AG09319 (cell line): ENCODE measurements around the gene BRIX1.
"Not testable (repeated sequence)": the region's sequence is repeated elsewhere in the genome, so short reads cannot be mapped to it uniquely, and the experiment has no call there.

Experiments
- DNase-seq: peaks from one replicate; pipeline ENCODE4 v3.0.0-alpha.2; 2010; ENCODE audit warnings: low read depth; ENCODE audit errors: extremely low read depth
- TF ChIP-seq, protein P1 (sequence below): IDR thresholded peaks from 2 replicates; pipeline ENCODE4 v1.5.1; 2011; ENCODE audit warnings: low read depth, mild to moderate bottlenecking, inconsistent platforms, low read length, moderate library complexity

BRIX1 gene

DNA sequence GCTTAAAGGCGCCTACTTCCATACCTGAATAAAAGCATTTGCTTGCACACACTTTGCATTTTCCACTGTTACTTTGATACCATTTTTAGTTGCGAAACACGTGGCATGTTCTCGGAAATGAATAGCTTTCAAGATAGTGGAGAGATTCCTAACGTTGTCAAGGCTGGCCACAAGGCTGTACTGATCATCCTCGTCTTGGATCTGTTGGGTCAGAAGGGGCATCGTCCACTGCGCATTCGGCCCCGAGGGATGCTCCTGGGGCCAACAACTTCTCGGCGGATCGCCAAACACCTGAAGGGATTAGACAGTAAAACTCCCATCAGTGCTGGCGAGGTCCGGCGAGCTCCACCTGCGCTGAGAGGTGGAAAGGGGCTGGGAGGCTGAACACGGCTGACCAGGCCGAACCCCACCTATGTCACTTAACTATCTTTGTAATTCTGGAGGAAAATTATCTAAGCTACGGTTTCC lies 806 bp upstream of the BRIX1 start:
- no peak for DNase-seq
- TF ChIP-seq, protein P1, sequence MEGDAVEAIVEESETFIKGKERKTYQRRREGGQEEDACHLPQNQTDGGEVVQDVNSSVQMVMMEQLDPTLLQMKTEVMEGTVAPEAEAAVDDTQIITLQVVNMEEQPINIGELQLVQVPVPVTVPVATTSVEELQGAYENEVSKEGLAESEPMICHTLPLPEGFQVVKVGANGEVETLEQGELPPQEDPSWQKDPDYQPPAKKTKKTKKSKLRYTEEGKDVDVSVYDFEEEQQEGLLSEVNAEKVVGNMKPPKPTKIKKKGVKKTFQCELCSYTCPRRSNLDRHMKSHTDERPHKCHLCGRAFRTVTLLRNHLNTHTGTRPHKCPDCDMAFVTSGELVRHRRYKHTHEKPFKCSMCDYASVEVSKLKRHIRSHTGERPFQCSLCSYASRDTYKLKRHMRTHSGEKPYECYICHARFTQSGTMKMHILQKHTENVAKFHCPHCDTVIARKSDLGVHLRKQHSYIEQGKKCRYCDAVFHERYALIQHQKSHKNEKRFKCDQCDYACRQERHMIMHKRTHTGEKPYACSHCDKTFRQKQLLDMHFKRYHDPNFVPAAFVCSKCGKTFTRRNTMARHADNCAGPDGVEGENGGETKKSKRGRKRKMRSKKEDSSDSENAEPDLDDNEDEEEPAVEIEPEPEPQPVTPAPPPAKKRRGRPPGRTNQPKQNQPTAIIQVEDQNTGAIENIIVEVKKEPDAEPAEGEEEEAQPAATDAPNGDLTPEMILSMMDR: no peak; the same call in 1 of the 2 replicates

DNA sequence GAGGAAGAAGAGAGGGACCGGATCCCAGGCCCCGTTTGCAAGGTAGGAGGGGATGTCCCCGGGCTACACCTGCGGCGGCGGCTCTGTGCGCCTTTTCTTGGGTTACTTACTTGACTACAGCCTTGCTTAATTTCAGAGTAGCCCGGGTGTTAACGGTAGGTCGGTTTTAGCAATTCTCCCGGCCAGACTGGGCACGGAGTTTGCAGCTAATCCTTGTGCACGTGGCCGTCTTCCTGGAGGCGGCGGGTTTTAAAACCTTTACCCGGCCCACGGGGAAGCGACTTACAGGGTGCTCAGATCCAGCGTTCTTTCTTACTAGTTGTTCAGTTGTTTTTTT lies 313 bp downstream of the BRIX1 start:
- DNase-seq: no peak
- TF ChIP-seq, protein P1: no peak

DNA sequence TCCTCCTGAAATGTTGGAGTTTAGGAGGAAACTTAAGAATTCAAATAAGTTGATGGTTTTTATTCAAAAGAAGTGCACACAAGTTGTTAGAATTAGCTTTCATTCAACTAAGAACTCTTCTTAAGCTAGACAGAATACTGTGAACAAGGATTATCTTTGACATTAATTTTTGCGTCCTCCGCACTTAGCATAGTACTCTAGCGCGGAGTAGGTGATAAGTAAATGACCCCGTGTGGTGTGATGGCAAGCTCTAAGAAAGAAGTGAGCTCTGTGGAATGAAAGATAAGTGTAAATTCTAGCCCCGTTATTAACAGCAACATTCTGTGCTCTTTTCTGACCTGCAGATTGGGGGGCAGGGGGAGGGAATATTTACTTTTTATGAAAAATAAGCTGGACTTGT lies 1.0 kb downstream of the BRIX1 start:
- TF ChIP-seq, protein P1: no peak
- no peak for DNase-seq

DNA sequence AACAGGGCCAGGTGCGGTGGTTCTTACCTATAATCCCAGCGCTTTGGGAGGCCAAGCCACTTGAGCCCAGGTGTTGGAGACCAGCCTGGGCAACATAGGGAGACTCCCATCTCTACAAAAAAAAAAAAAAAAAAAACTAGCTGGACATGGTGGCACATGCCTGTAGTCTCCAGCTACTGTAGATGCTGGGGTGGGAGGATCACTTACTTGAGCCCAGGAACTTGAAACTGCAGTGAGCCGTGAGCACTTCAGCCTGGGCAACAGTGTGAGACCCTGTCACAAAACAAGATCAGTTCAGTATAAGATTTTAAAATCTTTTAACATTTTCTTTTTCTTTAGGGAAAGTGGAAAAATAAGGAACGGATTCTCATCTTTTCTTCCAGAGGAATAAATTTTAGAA lies 2.5 kb downstream of the BRIX1 start:
- no peak for DNase-seq
- TF ChIP-seq, protein P1: no peak

DNA sequence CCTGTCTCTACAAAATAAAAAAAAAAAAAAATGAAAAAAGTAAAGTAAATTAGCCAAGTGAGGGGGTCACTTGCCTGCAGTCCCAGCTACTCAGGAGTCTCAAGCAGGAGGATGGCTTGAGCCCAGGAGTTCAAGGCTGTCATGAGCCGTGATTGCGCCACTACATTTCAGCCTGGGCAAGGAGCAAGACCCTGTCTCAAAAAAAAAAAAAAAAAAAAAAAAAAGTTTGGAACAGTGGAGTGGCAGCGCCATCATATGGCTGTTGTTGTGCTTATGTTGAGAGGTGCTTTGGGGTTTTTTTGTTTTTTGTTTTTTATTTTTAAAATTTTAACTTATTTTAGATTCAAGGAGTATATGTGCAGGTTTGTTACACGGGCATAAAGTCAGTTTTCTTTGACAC lies 3.6 kb downstream of the BRIX1 start:
- TF ChIP-seq, protein P1: no peak; the same call in 1 of the 2 replicates
- no peak for DNase-seq

DNA sequence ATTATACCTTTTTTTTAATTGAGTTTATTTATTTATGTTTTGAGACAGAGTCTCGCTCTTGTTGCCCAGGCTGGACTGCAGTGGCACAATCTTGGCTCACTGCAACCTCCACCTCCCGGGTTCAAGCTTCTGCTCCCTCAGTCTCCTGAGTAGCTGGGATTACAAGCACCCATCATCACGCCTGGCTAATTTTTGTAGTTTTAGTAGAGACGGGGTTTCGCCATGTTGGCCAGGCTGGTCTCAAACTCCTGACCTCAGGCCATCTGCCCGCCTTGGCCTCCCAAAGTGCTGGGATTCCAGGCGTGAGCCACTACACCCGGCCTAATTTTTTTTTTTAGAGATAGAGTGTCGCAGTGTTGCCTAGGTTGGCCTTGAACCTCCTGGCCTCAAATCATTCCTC lies 7.7 kb downstream of the BRIX1 start:
- not testable (repeated sequence) for DNase-seq

DNA sequence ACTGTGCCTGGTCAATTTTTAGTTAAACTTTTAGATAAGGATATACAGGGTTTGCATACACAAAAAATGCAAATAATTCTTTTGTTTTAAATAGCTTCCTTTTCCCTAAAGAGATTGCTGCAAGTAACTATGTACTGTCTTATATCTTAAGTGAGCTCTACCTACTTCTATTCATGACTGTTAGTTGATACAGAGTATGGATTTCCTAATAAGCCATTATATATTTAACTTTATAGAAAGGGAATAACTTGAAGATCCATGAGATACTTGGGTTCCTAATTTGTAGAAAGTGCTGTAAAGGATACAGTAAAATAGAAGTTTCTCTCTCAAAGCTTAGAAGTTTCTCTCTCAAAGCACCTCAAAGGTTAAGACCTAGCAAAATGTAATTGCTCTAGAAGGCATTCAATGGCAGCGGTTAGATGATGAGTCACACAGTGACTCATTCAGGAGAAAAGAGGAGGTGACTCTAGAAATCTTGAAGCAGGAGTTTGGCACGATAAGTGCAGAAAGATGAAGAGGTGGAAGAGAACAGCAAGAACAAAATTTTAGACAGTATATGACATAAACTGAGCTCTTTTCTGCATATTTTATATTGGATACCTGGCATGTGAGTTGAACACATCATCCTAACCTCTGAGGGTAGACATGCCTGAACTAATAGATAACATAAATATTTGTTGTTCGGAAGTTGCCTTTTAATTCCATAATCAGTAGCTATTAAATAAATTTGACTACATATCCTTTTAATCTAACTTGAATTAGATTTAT lies 8.4 kb downstream of the BRIX1 start:
- DNase-seq: peak; percentile 35
- TF ChIP-seq, protein P1: no peak

DNA sequence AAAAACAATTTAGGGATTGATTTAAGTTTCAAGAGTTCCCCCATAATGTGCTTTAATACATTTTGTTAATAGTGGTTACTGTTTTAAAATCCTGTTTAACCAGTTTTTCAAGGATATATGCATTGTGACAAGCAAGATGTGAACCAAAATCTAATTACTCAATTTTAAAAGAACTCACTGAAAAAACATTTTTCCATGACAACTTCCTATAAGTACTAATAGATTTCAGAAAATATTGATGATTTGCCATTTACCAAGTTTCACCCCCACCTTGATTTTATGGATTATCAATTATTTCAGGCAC lies 8.9 kb downstream of the BRIX1 start:
- TF ChIP-seq, protein P1: no peak
- DNase-seq: no peak
